Epithelial cell of proximal tubule (primary cell): ENCODE data around the gene TAF11L8. TPM values are rescaled to one million over a fixed set of nuclear protein-coding genes. Genes with fewer than 3 reads are reported as not detected.
"Not testable (repeated sequence)": the region's sequence is repeated elsewhere in the genome, so short reads cannot be mapped to it uniquely, and the experiment has no call there.

Experiments
- DNase-seq: peaks from one replicate; pipeline ENCODE4 v3.0.0-alpha.2; 2011; ENCODE audit warnings: low read depth
- H3K4me3 ChIP-seq: 2 replicates; pipeline ENCODE4 v1.5.1; 2011; ENCODE audit warnings: low read depth, mild to moderate bottlenecking, low read length
- CTCF ChIP-seq: conservative IDR thresholded peaks from 2 replicates; pipeline ENCODE4 v1.5.1; 2012; ENCODE audit warnings: low read depth, mild to moderate bottlenecking, low read length
- total RNA-seq: library from RNA; depleted of rRNA; stranded (reverse); fragments of >200 nt; gene quantifications from 2 replicates; pipeline ENCODE4 v1.2.3, GENCODE V29; 2015

Gene TAF11L8
- total RNA-seq, 1 donor from 2014 or later: not detected

- DNase-seq: no peak
- TF ChIP-seq CTCF: no peak
- no peak overlapping the region for H3K4me3 ChIP-seq
Measured at GRCh38 chr5:17604951-17605350, 14.2 kb upstream of the TAF11L8 start.

GRCh38 chr5:17603880-17604279 is 13.1 kb upstream of the TAF11L8 start, which contains the start of gene TAF11L11:
Gene TAF11L11 (plus strand): TSS chr5:17604183.
- DNase-seq, H3K4me3 ChIP-seq: not testable (repeated sequence)

- H3K4me3 ChIP-seq: not testable (repeated sequence)
Measured at GRCh38 chr5:17597728-17598127, 7.0 kb upstream of the TAF11L8 start, which contains the start of gene TAF11L10. Gene TAF11L10 (minus strand): TSS chr5:17597828.

GRCh38 chr5:17594255-17594654 is 3.5 kb upstream of the TAF11L8 start, which contains the start of gene TAF11L9:
Gene TAF11L9 (minus strand): TSS chr5:17594394.
- H3K4me3 ChIP-seq, DNase-seq: not testable (repeated sequence)

More at GRCh38 chr5:17597728-17598127, 7.0 kb upstream of the TAF11L8 start, which contains the start of gene TAF11L10:
- not testable (repeated sequence) for DNase-seq

- not testable (repeated sequence) for H3K4me3 ChIP-seq, DNase-seq
Measured at GRCh38 chr5:17585658-17586057, 5.1 kb downstream of the TAF11L8 start, which contains the start of gene TAF11L7. Gene TAF11L7 (minus strand): TSS chr5:17585758.

Other genes starting within 250 kb of the TAF11L8 start
- not detected in 2 replicates for gene TAF11L2, start 92.7 kb downstream of the TAF11L8 start, total RNA-seq
- not detected in 2 replicates for gene TAF11L3, start 72.6 kb downstream of the TAF11L8 start, total RNA-seq
- not detected in 2 replicates for gene TAF11L4, start 69.2 kb downstream of the TAF11L8 start, total RNA-seq
- gene TAF11L5, start 65.7 kb downstream of the TAF11L8 start, total RNA-seq: not detected in 2 replicates
- not detected in 2 replicates for gene TAF11L6, start 62.3 kb downstream of the TAF11L8 start, total RNA-seq
- gene TAF11L7, start 5.2 kb downstream of the TAF11L8 start, total RNA-seq: not detected in 2 replicates
- gene TAF11L9, start 3.4 kb upstream of the TAF11L8 start, total RNA-seq: not detected in 2 replicates
- not detected in 2 replicates for gene TAF11L10, start 6.9 kb upstream of the TAF11L8 start, total RNA-seq
- 1.8 TPM in 1 of 2 replicates, not detected in the other for gene TAF11L11, start 13.2 kb upstream of the TAF11L8 start, total RNA-seq
- not detected in 2 replicates for gene TAF11L12, start 19.4 kb upstream of the TAF11L8 start, total RNA-seq
- not detected in 2 replicates for gene TAF11L13, start 41.1 kb upstream of the TAF11L8 start, total RNA-seq
- not detected in 2 replicates for gene TAF11L14, start 43.5 kb upstream of the TAF11L8 start, total RNA-seq